Activated naive CD4-positive, alpha-beta T cell treated with anti-CD3 and anti-CD28 coated beads, Interleukin-2, amount 50 U/mL, for 16 hours (primary cell): Measurements from ENCODE around the gene CDK7.

Experiments used
- DNase-seq: peaks from one replicate; pipeline ENCODE4 v3.0.0-alpha.2; 2020

Gene CDK7

GRCh38 chr5:69299625-69300024 lies 64.9 kb downstream of the CDK7 start:
- DNase-seq = no peak

GRCh38 chr5:69300537-69301203 lies 66.0 kb downstream of the CDK7 start:
- no peak for DNase-seq

DNA sequence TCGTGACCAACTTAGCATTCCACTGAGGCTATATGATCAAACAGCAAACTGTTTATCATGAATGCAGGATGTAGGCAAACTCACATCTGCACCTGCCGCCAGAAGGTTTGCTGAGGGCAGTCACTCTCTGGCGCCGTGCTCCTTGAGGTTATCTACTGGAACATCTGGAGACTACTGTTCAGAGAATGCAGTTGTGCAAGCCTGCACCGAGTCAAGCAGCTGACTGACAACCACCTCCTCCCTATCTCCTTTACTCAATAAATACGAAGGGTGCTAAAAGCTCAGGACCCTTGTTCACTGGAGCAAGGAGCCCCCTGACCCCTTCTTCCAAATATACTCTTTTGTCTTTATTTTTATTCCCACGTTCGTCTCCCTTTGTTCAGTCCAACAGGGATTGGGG lies 70.8 kb downstream of the CDK7 start:
- no peak for DNase-seq

GRCh38 chr5:69308046-69308553 lies 73.4 kb downstream of the CDK7 start:
- DNase-seq = no peak

- DNase-seq = no peak
Observed at GRCh38 chr5:69309380-69309779, 74.7 kb downstream of the CDK7 start.

- DNase-seq = no peak
Observed at GRCh38 chr5:69312459-69313160, 77.9 kb downstream of the CDK7 start.

DNA sequence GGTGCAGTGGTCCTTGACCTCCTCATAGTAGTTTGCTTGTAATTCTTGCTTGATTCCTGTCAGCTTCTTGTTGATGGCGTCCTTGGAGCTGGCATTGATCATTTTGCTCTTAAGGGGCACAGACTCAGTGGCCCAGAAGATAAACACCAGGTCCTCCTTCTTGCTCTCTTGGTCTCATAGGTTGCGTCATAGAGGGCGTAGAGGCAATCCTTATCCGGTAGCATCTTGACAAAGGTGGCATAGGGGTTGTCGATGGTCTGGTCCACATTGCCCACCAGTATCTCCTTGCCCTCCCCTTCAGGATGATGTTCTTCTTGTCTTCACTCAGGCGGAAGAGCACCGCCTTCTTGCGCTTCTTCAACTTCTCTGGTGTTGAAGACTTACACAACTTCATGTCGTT lies 78.7 kb downstream of the CDK7 start:
- no peak for DNase-seq

- DNase-seq = no peak
Observed at GRCh38 chr5:69315972-69316371, 81.3 kb downstream of the CDK7 start.

- DNase-seq = no peak
Observed at GRCh38 chr5:69317391-69317790, 82.7 kb downstream of the CDK7 start.

DNA sequence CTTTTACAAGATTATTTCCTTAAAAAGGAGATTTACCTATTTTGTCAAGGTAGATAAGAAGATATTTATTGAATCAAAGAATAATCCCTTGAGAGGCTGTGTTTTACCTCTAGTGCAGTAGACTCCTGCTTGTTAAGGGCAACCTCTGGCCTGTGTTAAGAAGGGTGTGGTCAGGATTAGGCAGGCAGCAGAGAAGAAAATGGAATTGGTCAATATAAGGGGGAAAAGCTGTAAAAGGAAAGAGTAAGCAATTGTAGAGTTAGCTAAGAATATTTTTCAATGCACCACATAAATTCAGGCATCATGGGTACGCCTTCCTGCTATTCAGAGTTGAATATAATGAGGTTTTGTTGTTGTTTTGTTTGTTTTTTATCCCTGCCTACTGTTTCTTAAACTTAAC lies 91.7 kb downstream of the CDK7 start:
- DNase-seq = no peak
